K562 (cell line): ENCODE results near the gene SLC5A5. TPM values are rescaled to one million over a fixed set of nuclear protein-coding genes. Genes with fewer than 3 reads are reported as not detected.
A peak's percentile ranks its signal among the peaks of the same experiment; 100 is the strongest.

Experiments used
- ATAC-seq: fragments of 200-7000 bp; cut with Tn5 transposase; 3 replicates; pipeline ENCODE4 v1.9.1; 2020; ENCODE audit warnings: moderate library complexity
- BruUV-seq: library from RNA; stranded (reverse); fragments of 400-500 nt; replicated peaks from 2 replicates; lab custom pipeline; 2021; lab: Mats Ljungman, UMichigan
- CTCF ChIA-PET: fragments of 300-600 bp; formaldehyde crosslinking; extraction: SDS; loops from one replicate; lab custom pipeline; 2021; ENCODE audit warnings: low intra/inter-chr PET ratio; lab: Yijun Ruan, JAX
- POLR2A ChIA-PET: fragments of 300-600, 350-650 bp; sonication (Branson Sonifier 250); formaldehyde crosslinking; extraction: SDS; loops from one replicate; lab custom pipeline; 2021; ENCODE audit warnings: antibody characterized with exemption, inconsistent platforms; lab: Yijun Ruan, JAX
- DNase-seq, 4 experiments: peaks; one replicate each; pipeline versions ENCODE4 v3.0.0 to v3.0.0-alpha.2; 2011 to 2018; ENCODE audit warnings: low spot score in 3 of 4, mixed read lengths in 3 of 4; ENCODE audit errors: extremely low read depth in 1 of 4
- FAIRE-seq: peaks from 2 replicates; lab custom pipeline; 2011; peaks lifted over from hg19 to GRCh38; lab: Jason Lieb, UNC
- H2AFZ ChIP-seq: 2 replicates; pipeline ENCODE4 v1.6.0; 2011; ENCODE audit warnings: low read depth, low read length, control low read depth, inconsistent platforms
- H3K27ac ChIP-seq: fragments of 200-600 bp; 3 replicates; pipeline ENCODE4 v1.8.0; 2011; ENCODE audit warnings: low read depth, mild to moderate bottlenecking, control low read depth, inconsistent platforms, low read length, moderate library complexity, mixed read lengths; ENCODE audit errors: extremely low read depth
- H3K27me3 ChIP-seq, 2 experiments: fragments of 300-600 bp in 1 of 2; 2 replicates in 1 of 2; 3 replicates in 1 of 2; pipeline versions ENCODE4 v1.6.0 to v1.8.0; 2011; ENCODE audit warnings: inconsistent platforms in 2 of 2, low read length in 2 of 2, mild to moderate bottlenecking in 1 of 2, mixed read lengths in 1 of 2, moderate library complexity in 1 of 2; ENCODE audit not compliant: control insufficient read depth in 2 of 2, insufficient read depth in 2 of 2
- H3K36me3 ChIP-seq: fragments of 300-600 bp; 3 replicates; pipeline ENCODE4 v1.8.0; 2011; ENCODE audit warnings: mild to moderate bottlenecking, low read length, inconsistent platforms; ENCODE audit not compliant: control insufficient read depth, insufficient read depth
- H3K4me1 ChIP-seq, 2 experiments: fragments of 200-600 bp in 1 of 2; replicated peaks in 1 of 2; 2 replicates in 1 of 2; 3 replicates in 1 of 2; pipeline versions ENCODE4 v1.5.1 to v1.8.0; 2011; ENCODE audit warnings: inconsistent platforms in 2 of 2, low read length in 2 of 2, mild to moderate bottlenecking in 1 of 2, mixed read lengths in 1 of 2, moderate library complexity in 1 of 2; ENCODE audit not compliant: control insufficient read depth in 2 of 2, insufficient read depth in 2 of 2
- H3K4me2 ChIP-seq: 2 replicates; pipeline ENCODE4 v1.6.1; 2011; ENCODE audit warnings: low read length, control low read depth, inconsistent platforms, mixed read lengths; ENCODE audit not compliant: insufficient read depth
- H3K4me3 ChIP-seq: fragments of 200-600 bp; sonication (generic), shearing (Covaris generic); 2 replicates; pipeline ENCODE4 v1.5.1; 2016; ENCODE audit warnings: control low read depth, inconsistent platforms
- H3K79me2 ChIP-seq: fragments of 200-600 bp; 3 replicates; pipeline ENCODE4 v1.8.0; 2011; ENCODE audit warnings: low read length, inconsistent platforms; ENCODE audit not compliant: control insufficient read depth, insufficient read depth
- H3K9ac ChIP-seq, 2 experiments: 2 replicates each; pipeline versions ENCODE4 v1.6.0 to v1.6.1; 2011; ENCODE audit warnings: low read depth in 2 of 2, low read length in 2 of 2, control low read depth in 1 of 2, inconsistent platforms in 1 of 2, mild to moderate bottlenecking in 1 of 2, mixed read lengths in 1 of 2; ENCODE audit not compliant: insufficient read depth in 1 of 2
- H3K9me1 ChIP-seq: one replicate; pipeline ENCODE4 v1.6.0; 2011; ENCODE audit warnings: inconsistent platforms, mild to moderate bottlenecking, low read length, moderate library complexity; ENCODE audit not compliant: control insufficient read depth, insufficient read depth
- H3K9me3 ChIP-seq: replicated peaks from 2 replicates; pipeline ENCODE4 v1.5.1; 2011; ENCODE audit warnings: low read depth, low read length, inconsistent platforms; ENCODE audit not compliant: control insufficient read depth, insufficient read depth
- H4K20me1 ChIP-seq: replicated peaks from 2 replicates; pipeline ENCODE4 v1.6.1; 2011; ENCODE audit warnings: low read length, inconsistent platforms, mixed read lengths; ENCODE audit not compliant: control insufficient read depth, insufficient read depth
- ATF1 ChIP-seq, 2 experiments: fragments of 450-650 bp in 1 of 2; IDR thresholded peaks; 2 replicates each; pipeline ENCODE4 v1.6.1; 2016; ENCODE audit warnings: missing compliant biosample characterization in 1 of 2, missing genetic modification characterization in 1 of 2
- CTCF ChIP-seq, 3 experiments: IDR thresholded peaks in 2 of 3; conservative IDR thresholded peaks in 1 of 3; 2 replicates each; pipeline ENCODE4 v1.5.1; 2011 to 2012; ENCODE audit warnings: low read length in 3 of 3, mild to moderate bottlenecking in 3 of 3, control low read depth in 2 of 3, improper control_type of control experiment in 1 of 3, inconsistent platforms in 1 of 3, low read depth in 1 of 3, mixed read lengths in 1 of 3, moderate library complexity in 1 of 3; ENCODE audit not compliant: insufficient read depth in 2 of 3
- L3MBTL2 ChIP-seq: fragments of 450-650 bp; IDR thresholded peaks from 2 replicates; pipeline ENCODE4 v1.6.1; 2016; ENCODE audit warnings: mild to moderate bottlenecking, moderate library complexity
- NCOA4 ChIP-seq: fragments of 450-650 bp; IDR thresholded peaks from 2 replicates; pipeline ENCODE4 v1.6.1; 2018; ENCODE audit warnings: mild to moderate bottlenecking; ENCODE audit not compliant: partially characterized antibody
- POLR2AphosphoS2 ChIP-seq: IDR thresholded peaks from 2 replicates; pipeline ENCODE4 v1.6.1; 2012; ENCODE audit warnings: low read length, improper control_type of control experiment
- WGBS: fragments of 100-300 bp; shearing (Covaris generic); methylation state at CpG from one replicate; pipeline ENCODE4 v1.1.6; 2016; ENCODE audit warnings: low coverage, mixed read lengths; ENCODE audit not compliant: insufficient coverage; ENCODE audit errors: missing lambda C conversion rate; 5-methylcytosine and 5-hydroxymethylcytosine counted together
- in situ Hi-C: fragments of 300-500 bp; cut with MboI; formaldehyde crosslinking; loops from 4 replicates; pipeline ENCODE4 v1.15.0; 2018; ENCODE audit warnings: inconsistent platforms, mixed read lengths
- intact Hi-C: fragments of 100-400 bp; cut with micrococcal nuclease; formaldehyde crosslinking; loops from 2 replicates; pipeline ENCODE4 v1.14.2; 2022
- polyA plus RNA-seq, 8 experiments: library from polyadenylated mRNA; depleted of rRNA in 4 of 8; stranded (reverse) in 5 of 8; unstranded in 3 of 8; fragments of >200 nt; fragmentation: Nextera tagmentation in 2 of 8; fragmentation: Illumina TruSeq in 1 of 8; extraction: Ambion mirVana in 2 of 8; extraction: Trizol in 1 of 8; gene quantifications; 2 replicates each; pipeline versions ENCODE4 v1.2.1 to v1.2.3, GENCODE V29; 2011 to 2014; ENCODE audit warnings: inconsistent platforms in 1 of 8, missing spikeins in 1 of 8
- total RNA-seq, 7 experiments: library from RNA; depleted of rRNA in 6 of 7; stranded (reverse); fragments of >200 nt in 6 of 7; fragmentation: Illumina TruSeq in 2 of 7; extraction: Trizol in 2 of 7; gene quantifications; 2 replicates each; pipeline versions ENCODE4 v1.2.1 to v1.2.3, GENCODE V29; 2011 to 2021; ENCODE audit warnings: low replicate concordance in 1 of 7

SLC5A5 gene
- total and polyA plus RNA-seq, 9 of the 15 experiments (the other 6 are each of a cell fraction or from before 2014, with no cell fraction given) = 0.10 to 0.73 (median 0.23) TPM

GRCh38 chr19:17842663-17843291 is 29.0 kb upstream of the SLC5A5 start:
- Histone ChIP-seq H3K27ac (peak overlapping the region; percentile 77), H3K4me1 (peaks cover 0 to 40% of the 10 kb centered on the region in 2 experiments; a peak in 3 of 5 replicates), H4K20me1 (no peaks in the 10 kb centered on the region), H3K9me1 (peaks cover 4% of the 10 kb centered on the region), H3K79me2 (peaks cover 10% of the 10 kb centered on the region; the same call in 2 of the 3 replicates), H3K4me3 (peak overlapping the region; percentile 58), H3K36me3 (no peaks in the 10 kb centered on the region), H3K4me2 (peak overlapping the region; percentile 86), H2AFZ (peak overlapping the region; percentile 94), H3K9me3 (no peaks in the 10 kb centered on the region), H3K9ac (peak overlapping the region; percentile 60 to 96), H3K27me3 (peaks cover 3 to 15% of the 10 kb centered on the region in 2 experiments; a peak in 2 of 5 replicates)
- FAIRE-seq = no peak
- CTCF ChIA-PET = no interaction called here
- intact Hi-C loops (loop anchor here (1.0 kb wide), 1 partner anchor 64 kb away; no protein-coding TSS in a partner anchor), in situ Hi-C loops (no loop called here)
- BruUV-seq = TSS peak; percentile 88
- POLR2A ChIA-PET = interaction anchor here (0.5 to 3.6 kb wide), 3 partner anchors 13 to 17 kb away, joined by 3 to 22 read pairs (median 3); partner anchors contain the start of gene RPL18A
- no peak for TF ChIP-seq NCOA4
- no peak for TF ChIP-seq ATF1 (CRISPR knock-in tag; IDR thresholded peaks at IDR 0.05)
- TF ChIP-seq ATF1 (tag; IDR thresholded peaks at IDR 0.05) = 0 out of 2 replicates have a peak, but pooled peaks have one; percentile 33
- no peak for TF ChIP-seq POLR2AphosphoS2
- 0 out of 6 replicates have a peak, but pooled peaks of 1 of the 3 experiments have one; percentile 2 for TF ChIP-seq CTCF (IDR thresholded peaks at IDR 0.05 in 2 of 3, conservative IDR thresholded peaks at IDR 0.05 in 1 of 3; ENCODE audit: insufficient read depth in 2 of 3, low read depth in 1 of 3, low read length in 3 of 3)
- peak; percentile 22 for TF ChIP-seq L3MBTL2
- peak; percentile 2 for ATAC-seq
- peak in 1 of 4 experiments; percentile 34 for DNase-seq
- 29% methylated on average over 17 of the region's 20 CpGs for WGBS
